PC-3 (cell line): ENCODE results near the gene DKK3.

Source experiments
- EZH2 ChIP-seq: fragments of 300-600 bp; sonication (generic); IDR thresholded peaks from one replicate; pipeline ENCODE4 v1.6.1; 2017; ENCODE audit warnings: antibody characterized with exemption, mild to moderate bottlenecking, low read length; ENCODE audit not compliant: unreplicated experiment
- TF ChIP-seq, protein P1 (sequence below): fragments of 300-600 bp; sonication (generic); conservative IDR thresholded peaks from 2 replicates; pipeline ENCODE4 v1.5.1; 2017; ENCODE audit warnings: antibody characterized with exemption, low read depth, mild to moderate bottlenecking, low read length

GRCh38 chr11:12044799-12045198, 36.4 kb upstream of the DKK3 start:
- TF ChIP-seq, protein P1, sequence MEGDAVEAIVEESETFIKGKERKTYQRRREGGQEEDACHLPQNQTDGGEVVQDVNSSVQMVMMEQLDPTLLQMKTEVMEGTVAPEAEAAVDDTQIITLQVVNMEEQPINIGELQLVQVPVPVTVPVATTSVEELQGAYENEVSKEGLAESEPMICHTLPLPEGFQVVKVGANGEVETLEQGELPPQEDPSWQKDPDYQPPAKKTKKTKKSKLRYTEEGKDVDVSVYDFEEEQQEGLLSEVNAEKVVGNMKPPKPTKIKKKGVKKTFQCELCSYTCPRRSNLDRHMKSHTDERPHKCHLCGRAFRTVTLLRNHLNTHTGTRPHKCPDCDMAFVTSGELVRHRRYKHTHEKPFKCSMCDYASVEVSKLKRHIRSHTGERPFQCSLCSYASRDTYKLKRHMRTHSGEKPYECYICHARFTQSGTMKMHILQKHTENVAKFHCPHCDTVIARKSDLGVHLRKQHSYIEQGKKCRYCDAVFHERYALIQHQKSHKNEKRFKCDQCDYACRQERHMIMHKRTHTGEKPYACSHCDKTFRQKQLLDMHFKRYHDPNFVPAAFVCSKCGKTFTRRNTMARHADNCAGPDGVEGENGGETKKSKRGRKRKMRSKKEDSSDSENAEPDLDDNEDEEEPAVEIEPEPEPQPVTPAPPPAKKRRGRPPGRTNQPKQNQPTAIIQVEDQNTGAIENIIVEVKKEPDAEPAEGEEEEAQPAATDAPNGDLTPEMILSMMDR: no peak
- no peak for TF ChIP-seq EZH2
